ENCODE data around the gene EIF2D. TPM values are rescaled to one million over a fixed set of nuclear protein-coding genes. Genes with fewer than 3 reads are reported as not detected.
A peak's percentile ranks its signal among the peaks of the same experiment; 100 is the strongest.

EIF2D gene
- total RNA-seq, 3 donors from 2014 or later (not counting 1 experiment from before 2014, with no cell fraction given), result 31.8 to 34.6 (median 32.7) TPM

DNA sequence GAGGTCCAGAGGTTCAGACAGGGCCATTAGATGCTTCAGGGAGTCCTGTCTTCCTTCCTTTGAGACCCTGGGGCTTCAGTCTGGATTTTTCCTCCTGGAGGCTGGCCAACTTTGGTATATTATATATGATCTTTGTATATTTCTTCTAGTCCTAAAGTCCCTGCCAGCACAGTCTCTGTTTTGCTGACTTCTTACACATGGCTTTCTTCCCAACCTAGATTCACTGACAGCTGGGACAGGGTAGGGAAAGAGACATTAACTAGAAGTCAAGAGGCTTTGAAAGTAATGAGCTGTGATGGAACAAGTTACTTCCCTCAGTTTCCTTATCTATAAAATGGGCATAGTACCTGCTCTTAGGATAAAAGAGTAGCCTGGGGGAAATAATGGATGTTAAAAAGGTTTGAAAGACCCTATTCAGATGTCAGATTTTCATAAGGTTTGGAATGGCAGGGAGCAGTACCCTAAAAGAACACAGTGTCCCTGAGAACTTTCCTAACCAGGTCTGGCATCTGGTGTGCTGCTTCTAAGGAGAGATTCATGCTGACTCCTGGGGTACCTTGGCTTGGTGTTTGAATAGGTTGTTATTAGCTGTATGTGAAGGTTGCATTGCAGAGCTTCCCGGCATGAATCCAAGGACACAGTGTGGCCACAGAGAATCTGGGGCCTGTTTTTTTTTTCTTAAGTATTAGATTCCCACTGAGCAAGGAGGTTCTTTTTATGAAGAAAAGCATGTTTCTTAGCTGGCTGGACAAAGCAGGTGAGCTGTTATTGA, 57.4 kb downstream of the EIF2D start:
- peaks cover 85 to 90% of the 10 kb centered on the region in 2 donors for H3K4me1 Mint-ChIP-seq
- intact Hi-C loops (cut with micrococcal nuclease), result loop anchor here (5.0 kb wide), 2 partner anchors 48 to 367 kb away; partner anchors contain the start of genes FCMR and RASSF5
- H3K36me3 ChIP-seq (ENCODE audit: control insufficient read depth, insufficient read depth, low read length), result peaks cover 2% of the 10 kb centered on the region
- no peaks in the 10 kb centered on the region for H3K36me3 Mint-ChIP-seq
- TF ChIP-seq, protein P1, sequence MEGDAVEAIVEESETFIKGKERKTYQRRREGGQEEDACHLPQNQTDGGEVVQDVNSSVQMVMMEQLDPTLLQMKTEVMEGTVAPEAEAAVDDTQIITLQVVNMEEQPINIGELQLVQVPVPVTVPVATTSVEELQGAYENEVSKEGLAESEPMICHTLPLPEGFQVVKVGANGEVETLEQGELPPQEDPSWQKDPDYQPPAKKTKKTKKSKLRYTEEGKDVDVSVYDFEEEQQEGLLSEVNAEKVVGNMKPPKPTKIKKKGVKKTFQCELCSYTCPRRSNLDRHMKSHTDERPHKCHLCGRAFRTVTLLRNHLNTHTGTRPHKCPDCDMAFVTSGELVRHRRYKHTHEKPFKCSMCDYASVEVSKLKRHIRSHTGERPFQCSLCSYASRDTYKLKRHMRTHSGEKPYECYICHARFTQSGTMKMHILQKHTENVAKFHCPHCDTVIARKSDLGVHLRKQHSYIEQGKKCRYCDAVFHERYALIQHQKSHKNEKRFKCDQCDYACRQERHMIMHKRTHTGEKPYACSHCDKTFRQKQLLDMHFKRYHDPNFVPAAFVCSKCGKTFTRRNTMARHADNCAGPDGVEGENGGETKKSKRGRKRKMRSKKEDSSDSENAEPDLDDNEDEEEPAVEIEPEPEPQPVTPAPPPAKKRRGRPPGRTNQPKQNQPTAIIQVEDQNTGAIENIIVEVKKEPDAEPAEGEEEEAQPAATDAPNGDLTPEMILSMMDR (IDR thresholded peaks at IDR 0.05), result no peak
- H3K9me3 ChIP-seq (ENCODE audit: control insufficient read depth, insufficient read depth, low read length), result no peaks in the 10 kb centered on the region
- WGBS (ENCODE audit: insufficient coverage), result 86% methylated on average over 1 of the region's 1 CpG
- H3K27me3 ChIP-seq (ENCODE audit: control insufficient read depth, insufficient read depth, low read length), result no peaks in the 10 kb centered on the region
- no peaks in the 10 kb centered on the region for H3K9me3 Mint-ChIP-seq
- peak overlapping the region; percentile 58 for H3K27ac ChIP-seq (ENCODE audit: low read length)
- H3K4me3 ChIP-seq (ENCODE audit: low read length), result no peak overlapping the region
- ATAC-seq, result no peak
- no peaks in the 10 kb centered on the region for H3K27me3 Mint-ChIP-seq (ENCODE audit: low read depth in 2 of 2)
- no peak for DNase-seq
- peak overlapping the region; percentile 90 to 100 for H3K27ac Mint-ChIP-seq
- peak overlapping the region; percentile 96 for H3K4me3 Mint-ChIP-seq
- H3K4me1 ChIP-seq (ENCODE audit: control insufficient read depth, insufficient read depth, low read length), result peaks cover 66% of the 10 kb centered on the region

DNA sequence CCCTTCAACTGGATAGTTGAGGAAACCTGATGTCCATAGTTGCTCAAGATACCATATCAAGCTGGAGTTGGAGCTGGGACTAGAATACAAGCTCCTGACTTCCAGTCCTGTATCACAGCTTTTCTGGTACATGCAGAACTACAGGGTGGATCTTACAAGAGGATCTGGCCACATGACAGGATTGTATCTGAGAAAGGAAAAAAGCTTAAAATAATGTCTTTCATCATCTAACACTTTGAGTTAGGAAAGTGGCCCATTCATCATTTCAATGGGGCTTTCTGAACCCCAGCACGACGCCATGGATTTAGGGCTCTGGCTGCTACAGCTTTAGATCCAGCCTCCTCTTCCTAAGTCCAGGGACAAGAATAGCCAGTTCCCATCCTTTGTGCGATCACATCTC, 58.1 kb downstream of the EIF2D start:
- ATAC-seq, result no peak
- no peaks in the 10 kb centered on the region for H3K27me3 Mint-ChIP-seq (ENCODE audit: low read depth in 2 of 2)
- peak overlapping the region; percentile 90 to 100 for H3K27ac Mint-ChIP-seq
- H3K27ac ChIP-seq (ENCODE audit: low read length), result no peak overlapping the region
- H3K4me3 ChIP-seq (ENCODE audit: low read length), result no peak overlapping the region
- peaks cover 59% of the 10 kb centered on the region for H3K4me1 ChIP-seq (ENCODE audit: control insufficient read depth, insufficient read depth, low read length)
- H3K27me3 ChIP-seq (ENCODE audit: control insufficient read depth, insufficient read depth, low read length), result no peaks in the 10 kb centered on the region
- TF ChIP-seq, protein P1 (IDR thresholded peaks at IDR 0.05), result no peak
- no peaks in the 10 kb centered on the region for H3K36me3 ChIP-seq (ENCODE audit: control insufficient read depth, insufficient read depth, low read length)
- peaks cover 79 to 85% of the 10 kb centered on the region in 2 donors for H3K4me1 Mint-ChIP-seq
- H3K9me3 ChIP-seq (ENCODE audit: control insufficient read depth, insufficient read depth, low read length), result no peaks in the 10 kb centered on the region
- no peak overlapping the region for H3K4me3 Mint-ChIP-seq
- 98% methylated on average over 3 of the region's 3 CpGs for WGBS (ENCODE audit: insufficient coverage)
- DNase-seq, result no peak
- H3K36me3 Mint-ChIP-seq, result no peaks in the 10 kb centered on the region
- intact Hi-C loops (cut with micrococcal nuclease), result loop anchor here (5.0 kb wide), 1 partner anchor 47 kb away; the partner anchor contains the start of gene RASSF5
- no peaks in the 10 kb centered on the region for H3K9me3 Mint-ChIP-seq

DNA sequence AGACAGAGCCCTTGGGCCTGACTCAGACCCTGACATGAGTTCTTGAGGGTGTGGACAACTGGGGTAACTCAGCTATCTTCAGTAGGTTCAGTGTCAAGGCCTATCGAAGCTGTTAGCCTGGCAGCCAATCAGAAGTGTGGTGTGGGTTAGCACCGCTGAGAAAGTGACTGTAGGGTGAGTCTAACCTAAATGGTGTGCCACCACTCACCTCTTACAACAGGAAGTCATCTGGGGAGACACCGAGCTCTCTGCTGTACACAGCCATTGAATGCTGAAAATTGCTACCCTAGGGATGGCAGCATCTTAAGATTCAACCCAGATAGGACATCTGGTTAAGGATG, 60.3 kb downstream of the EIF2D start:
- no peak overlapping the region for H3K4me3 ChIP-seq (ENCODE audit: low read length)

More for the DNA sequence above, 60.3 kb downstream of the EIF2D start:
- intact Hi-C loops (cut with micrococcal nuclease), result loop anchor here (5.0 kb wide), 1 partner anchor 45 kb away; the partner anchor contains the start of gene RASSF5
- peaks cover 53% of the 10 kb centered on the region for H3K4me1 ChIP-seq (ENCODE audit: control insufficient read depth, insufficient read depth, low read length)
- TF ChIP-seq, protein P1 (IDR thresholded peaks at IDR 0.05), result no peak
- Mint-ChIP-seq H3K4me3 (peak overlapping the region; percentile 86), H3K9me3 (no peaks in the 10 kb centered on the region), H3K4me1 (peaks cover 64 to 68% of the 10 kb centered on the region in 2 donors), H3K27ac (peak overlapping the region; percentile 90 to 100), H3K36me3 (no peaks in the 10 kb centered on the region), H3K27me3 (ENCODE audit: low read depth in 2 of 2) (no peaks in the 10 kb centered on the region)
- no peaks in the 10 kb centered on the region for H3K9me3 ChIP-seq (ENCODE audit: control insufficient read depth, insufficient read depth, low read length)
- WGBS (ENCODE audit: insufficient coverage), result 15% methylated on average over 3 of the region's 3 CpGs
- H3K27me3 ChIP-seq (ENCODE audit: control insufficient read depth, insufficient read depth, low read length), result no peaks in the 10 kb centered on the region
- peak; percentile 81 to 94 (median 91) for ATAC-seq
- peak; percentile 86 to 94 for DNase-seq
- peak overlapping the region; percentile 93 for H3K27ac ChIP-seq (ENCODE audit: low read length)
- H3K36me3 ChIP-seq (ENCODE audit: control insufficient read depth, insufficient read depth, low read length), result no peaks in the 10 kb centered on the region
